ENCODE data around the gene CAMSAP1.
"Not testable (repeated sequence)": the region's sequence is repeated elsewhere in the genome, so short reads cannot be mapped to it uniquely, and the experiment has no call there.

Gene CAMSAP1

GRCh38 chr9:135907431-135908092 is at the start of gene CAMSAP1:
TSS of gene CAMSAP1 (minus strand) at chr9:135907546. CDS start at chr9:135907159, 387 bp downstream.
- Histone ChIP-seq H3K36me3 (peaks cover 9% of the 10 kb centered on the region), H3K9me3 (no peaks in the 10 kb centered on the region), H3K27ac (peak within 1 kb of the TSS; percentile 81), H3K27me3 (peaks cover 9% of the 10 kb centered on the region), H3K4me1 (ENCODE audit: control insufficient read depth in 1 of 2, insufficient read depth in 1 of 2, low read depth in 1 of 2, low read length in 1 of 2) (peaks cover 23 to 24% of the 10 kb centered on the region in 2 experiments), H3K4me3 (ENCODE audit: low read depth in 1 of 2, low read length in 1 of 2) (peak within 1 kb of the TSS; percentile 78 to 99)
- peak; percentile 23 for TF ChIP-seq CTCF (IDR thresholded peaks at IDR 0.05)

- Histone ChIP-seq H3K4me1 (ENCODE audit: control insufficient read depth in 1 of 2, insufficient read depth in 1 of 2, low read depth in 1 of 2, low read length in 1 of 2) (peaks cover 26 to 31% of the 10 kb centered on the region in 2 experiments), H3K4me3 (ENCODE audit: low read depth in 1 of 2, low read length in 1 of 2) (no peak overlapping the region)
- no peak for TF ChIP-seq CTCF (IDR thresholded peaks at IDR 0.05)
These were observed 49.4 kb upstream of the CAMSAP1 start for GRCh38 chr9:135956802-135957174.

GRCh38 chr9:135955934-135956801 is 48.8 kb upstream of the CAMSAP1 start:
- Histone ChIP-seq H3K27ac (no peak overlapping the region), H3K27me3 (no peaks in the 10 kb centered on the region), H3K4me3 (ENCODE audit: low read depth in 1 of 2, low read length in 1 of 2) (no peak overlapping the region), H3K36me3 (peaks cover 43% of the 10 kb centered on the region), H3K9me3 (no peaks in the 10 kb centered on the region), H3K4me1 (ENCODE audit: control insufficient read depth in 1 of 2, insufficient read depth in 1 of 2, low read depth in 1 of 2, low read length in 1 of 2) (peaks cover 21 to 25% of the 10 kb centered on the region in 2 experiments)
- TF ChIP-seq CTCF (IDR thresholded peaks at IDR 0.05) = no peak

More at GRCh38 chr9:135956802-135957174, 49.4 kb upstream of the CAMSAP1 start:
- Histone ChIP-seq H3K9me3 (no peaks in the 10 kb centered on the region), H3K27me3 (no peaks in the 10 kb centered on the region), H3K36me3 (peaks cover 37% of the 10 kb centered on the region), H3K27ac (no peak overlapping the region)

- no peaks in the 10 kb centered on the region for H3K4me1 ChIP-seq (ENCODE audit: control insufficient read depth in 1 of 2, insufficient read depth in 1 of 2, low read depth in 1 of 2, low read length in 1 of 2)
- no peak for TF ChIP-seq CTCF (IDR thresholded peaks at IDR 0.05)
- H3K36me3 ChIP-seq = peaks cover 73% of the 10 kb centered on the region
- no peak overlapping the region for H3K4me3 ChIP-seq (ENCODE audit: low read depth in 1 of 2, low read length in 1 of 2)
- no peaks in the 10 kb centered on the region for H3K27me3 ChIP-seq
- no peaks in the 10 kb centered on the region for H3K9me3 ChIP-seq
- no peak overlapping the region for H3K27ac ChIP-seq
These were observed 45.4 kb upstream of the CAMSAP1 start for GRCh38 chr9:135952664-135953206.

GRCh38 chr9:135951889-135952663 is 44.7 kb upstream of the CAMSAP1 start:
- H3K36me3 ChIP-seq = peaks cover 80% of the 10 kb centered on the region
- H3K4me1 ChIP-seq (ENCODE audit: control insufficient read depth in 1 of 2, insufficient read depth in 1 of 2, low read depth in 1 of 2, low read length in 1 of 2) = no peaks in the 10 kb centered on the region
- H3K4me3 ChIP-seq (ENCODE audit: low read depth in 1 of 2, low read length in 1 of 2) = no peak overlapping the region
- no peaks in the 10 kb centered on the region for H3K9me3 ChIP-seq
- no peak overlapping the region for H3K27ac ChIP-seq
- H3K27me3 ChIP-seq = no peaks in the 10 kb centered on the region
- TF ChIP-seq CTCF (IDR thresholded peaks at IDR 0.05) = no peak

- H3K4me1 ChIP-seq (ENCODE audit: control insufficient read depth in 1 of 2, insufficient read depth in 1 of 2, low read depth in 1 of 2, low read length in 1 of 2); H3K4me3 ChIP-seq (ENCODE audit: low read depth in 1 of 2, low read length in 1 of 2); H3K27me3 ChIP-seq; H3K9me3 ChIP-seq; H3K27ac ChIP-seq: not testable (repeated sequence)
- H3K36me3 ChIP-seq = peaks cover 87% of the 10 kb centered on the region
These were observed 44.0 kb upstream of the CAMSAP1 start for GRCh38 chr9:135951310-135951709.

GRCh38 chr9:135950841-135951240 is 43.5 kb upstream of the CAMSAP1 start:
- not testable (repeated sequence) for H3K9me3 ChIP-seq; H3K4me1 ChIP-seq (ENCODE audit: control insufficient read depth in 1 of 2, insufficient read depth in 1 of 2, low read depth in 1 of 2, low read length in 1 of 2); H3K27ac ChIP-seq; H3K4me3 ChIP-seq (ENCODE audit: low read depth in 1 of 2, low read length in 1 of 2); H3K27me3 ChIP-seq
- peaks cover 87% of the 10 kb centered on the region for H3K36me3 ChIP-seq
